Panc1 (cell line): ENCODE data around the gene KRAS. TPM values are rescaled to one million over a fixed set of nuclear protein-coding genes. Genes with fewer than 3 reads are reported as not detected.

Experiments
- ATAC-seq: fragments of 200-7000 bp; cut with Tn5 transposase; 2 replicates; pipeline ENCODE4 v1.9.1; 2020; ENCODE audit warnings: mild to moderate bottlenecking, moderate library complexity
- BruUV-seq: library from RNA; stranded (reverse); fragments of 400-500 nt; replicated peaks from 2 replicates; lab custom pipeline; 2021; lab: Mats Ljungman, UMichigan
- CTCF ChIA-PET: fragments of 300-600 bp; sonication (Branson Sonifier 250); formaldehyde crosslinking; loops from one replicate; lab custom pipeline; 2022; ENCODE audit warnings: antibody characterized with exemption; lab: Charles Lee
- POLR2A ChIA-PET: fragments of 300-600 bp; sonication (Branson Sonifier 250); formaldehyde crosslinking; loops from one replicate; lab custom pipeline; 2022; ENCODE audit warnings: antibody characterized with exemption; lab: Charles Lee
- DNase-seq: peaks from one replicate; pipeline ENCODE4 v3.0.0-alpha.2; 2010; ENCODE audit warnings: low read depth, low spot score
- H3K27ac ChIP-seq: 2 replicates; pipeline ENCODE4 v1.5.1; 2011; ENCODE audit warnings: mild to moderate bottlenecking, low read length, inconsistent platforms
- H3K27me3 ChIP-seq: fragments of 200-500 bp; sonication (Bioruptor generic); 2 replicates; pipeline ENCODE4 v1.6.0; 2014; ENCODE audit warnings: low read length, inconsistent platforms; ENCODE audit not compliant: control insufficient read depth, insufficient read depth
- H3K36me3 ChIP-seq: fragments of 200-500 bp; sonication (Bioruptor generic); 2 replicates; pipeline ENCODE4 v1.5.1; 2014; ENCODE audit warnings: inconsistent platforms, mild to moderate bottlenecking, low read length, moderate library complexity; ENCODE audit not compliant: control insufficient read depth, insufficient read depth
- H3K4me1 ChIP-seq: 2 replicates; pipeline ENCODE4 v1.5.1; 2011; ENCODE audit warnings: inconsistent platforms, mild to moderate bottlenecking, low read length, moderate library complexity; ENCODE audit not compliant: control insufficient read depth, insufficient read depth
- H3K4me3 ChIP-seq, 2 experiments: 2 replicates each; pipeline ENCODE4 v1.5.1; 2011 to 2012; ENCODE audit warnings: low read depth in 2 of 2, low read length in 2 of 2, mild to moderate bottlenecking in 2 of 2, inconsistent platforms in 1 of 2, moderate library complexity in 1 of 2
- H3K9me3 ChIP-seq: fragments of 200-500 bp; sonication (Bioruptor generic); 2 replicates; pipeline ENCODE4 v1.5.1; 2014; ENCODE audit warnings: low read depth, mild to moderate bottlenecking, inconsistent platforms, low read length, moderate library complexity; ENCODE audit not compliant: control insufficient read depth, insufficient read depth
- POLR2AphosphoS5 ChIP-seq: IDR thresholded peaks from 2 replicates; pipeline ENCODE4 v1.6.1; 2012; ENCODE audit warnings: mild to moderate bottlenecking, low read depth, low read length, moderate library complexity
- SIN3A ChIP-seq: IDR thresholded peaks from 2 replicates; pipeline ENCODE4 v1.6.1; 2012; ENCODE audit warnings: low read depth, mild to moderate bottlenecking, low read length, moderate library complexity, borderline replicate concordance; ENCODE audit not compliant: insufficient read depth
- TCF7L2 ChIP-seq: IDR thresholded peaks from 2 replicates; pipeline ENCODE4 v1.6.1; 2011; ENCODE audit warnings: mild to moderate bottlenecking, low read depth, low read length, inconsistent platforms
- in situ Hi-C: cut with HindIII; loops from 2 replicates; pipeline ENCODE4 v1.10.0; 2016; ENCODE audit warnings: low sequenced_read_pairs, low pct_unique_long_range_greater_than_20kb
- intact Hi-C: fragments of 100-400 bp; cut with micrococcal nuclease; formaldehyde crosslinking; loops from one replicate; pipeline ENCODE4 v1.10.0; 2022; ENCODE audit not compliant: unreplicated experiment
- total RNA-seq: library from RNA; stranded (reverse); gene quantifications from one replicate; pipeline ENCODE4 v1.2.1, GENCODE V29; 2021; ENCODE audit not compliant: unreplicated experiment
- TF ChIP-seq, protein P1 (sequence below): fragments of 450-650 bp; IDR thresholded peaks from 2 replicates; pipeline ENCODE4 v1.5.1; 2017; ENCODE audit warnings: mild to moderate bottlenecking
- TF ChIP-seq, protein P2 (sequence below), 2 experiments: IDR thresholded peaks; 2 replicates each; pipeline ENCODE4 v1.6.1; 2011 to 2012; ENCODE audit warnings: low read depth in 2 of 2, control low read depth in 1 of 2, low read length in 1 of 2, mild to moderate bottlenecking in 1 of 2, moderate library complexity in 1 of 2; ENCODE audit not compliant: insufficient read depth in 1 of 2

Gene KRAS
- total RNA-seq, 1 experiment from 2014 or later: 33.1 TPM

DNA sequence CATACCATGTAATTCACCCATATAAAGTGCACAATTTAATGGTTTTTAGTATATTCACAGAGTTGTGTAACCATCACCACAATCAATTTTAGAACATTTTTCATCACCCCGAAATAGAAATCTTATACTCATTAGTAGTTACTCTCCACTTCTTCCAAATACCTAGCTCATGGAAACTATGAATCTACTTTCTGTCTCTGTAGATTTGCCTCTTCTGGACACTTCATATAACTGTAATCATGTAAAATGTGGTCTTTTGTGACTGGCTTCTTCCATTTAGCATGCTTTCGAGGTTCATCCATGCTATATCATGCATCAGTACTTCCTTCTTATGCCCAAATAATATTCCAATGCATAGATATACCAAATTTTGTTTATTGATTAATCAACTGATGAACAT is 66.6 kb downstream of the KRAS start:
- no peak for DNase-seq
- no peak for TF ChIP-seq TCF7L2
- H3K4me1 ChIP-seq: no peaks in the 10 kb centered on the region
- intact Hi-C loops: no loop called here
- peaks cover 14% of the 10 kb centered on the region; the same call in 1 of the 2 replicates for H3K27me3 ChIP-seq
- no peak overlapping the region for H3K4me3 ChIP-seq
- no peak for ATAC-seq
- no peaks in the 10 kb centered on the region for H3K36me3 ChIP-seq
- H3K27ac ChIP-seq: no peak overlapping the region
- H3K9me3 ChIP-seq: no peaks in the 10 kb centered on the region
- no TSS peak for BruUV-seq
- CTCF ChIA-PET: no interaction called here
- in situ Hi-C loops: no loop called here
- POLR2A ChIA-PET: no interaction called here

DNA sequence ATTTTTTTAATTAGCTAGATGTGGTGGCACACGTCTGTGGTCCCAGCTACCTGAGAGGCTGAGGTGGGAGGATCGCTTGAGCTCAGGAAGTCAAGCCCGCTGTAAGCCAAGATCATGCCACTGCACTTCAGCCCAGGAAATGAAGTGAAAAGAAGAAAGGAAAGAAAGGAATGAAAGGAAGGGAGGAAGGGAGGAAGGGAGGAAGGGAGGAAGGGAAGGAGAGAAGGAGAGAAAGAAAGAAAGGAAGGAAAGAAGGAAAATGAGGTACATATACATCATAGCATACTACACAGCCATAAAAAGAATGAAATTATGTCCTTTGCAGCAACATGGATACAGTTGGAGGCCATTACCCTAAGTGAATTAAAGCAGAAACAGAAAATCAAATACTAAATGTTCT is 68.0 kb downstream of the KRAS start:
- CTCF ChIA-PET: interaction anchor here (0.6 kb wide), 1 partner anchor 129 kb away, joined by 4 read pairs; no protein-coding TSS in a partner anchor
- BruUV-seq: no TSS peak
- POLR2A ChIA-PET: interaction anchor here (0.6 to 0.7 kb wide), 2 partner anchors 99 to 317 kb away, joined by 3 to 5 read pairs; no protein-coding TSS in a partner anchor
- TF ChIP-seq POLR2AphosphoS5 (no peak), SIN3A (no peak), TCF7L2 (no peak)
- TF ChIP-seq, protein P1, sequence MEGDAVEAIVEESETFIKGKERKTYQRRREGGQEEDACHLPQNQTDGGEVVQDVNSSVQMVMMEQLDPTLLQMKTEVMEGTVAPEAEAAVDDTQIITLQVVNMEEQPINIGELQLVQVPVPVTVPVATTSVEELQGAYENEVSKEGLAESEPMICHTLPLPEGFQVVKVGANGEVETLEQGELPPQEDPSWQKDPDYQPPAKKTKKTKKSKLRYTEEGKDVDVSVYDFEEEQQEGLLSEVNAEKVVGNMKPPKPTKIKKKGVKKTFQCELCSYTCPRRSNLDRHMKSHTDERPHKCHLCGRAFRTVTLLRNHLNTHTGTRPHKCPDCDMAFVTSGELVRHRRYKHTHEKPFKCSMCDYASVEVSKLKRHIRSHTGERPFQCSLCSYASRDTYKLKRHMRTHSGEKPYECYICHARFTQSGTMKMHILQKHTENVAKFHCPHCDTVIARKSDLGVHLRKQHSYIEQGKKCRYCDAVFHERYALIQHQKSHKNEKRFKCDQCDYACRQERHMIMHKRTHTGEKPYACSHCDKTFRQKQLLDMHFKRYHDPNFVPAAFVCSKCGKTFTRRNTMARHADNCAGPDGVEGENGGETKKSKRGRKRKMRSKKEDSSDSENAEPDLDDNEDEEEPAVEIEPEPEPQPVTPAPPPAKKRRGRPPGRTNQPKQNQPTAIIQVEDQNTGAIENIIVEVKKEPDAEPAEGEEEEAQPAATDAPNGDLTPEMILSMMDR: no peak
- Histone ChIP-seq H3K4me3 (no peak overlapping the region), H3K36me3 (no peaks in the 10 kb centered on the region), H3K27ac (no peak overlapping the region), H3K4me1 (no peaks in the 10 kb centered on the region), H3K27me3 (peaks cover 19% of the 10 kb centered on the region), H3K9me3 (no peaks in the 10 kb centered on the region)
- in situ Hi-C loops: no loop called here
- DNase-seq (no peak), ATAC-seq (no peak)
- intact Hi-C loops: no loop called here

DNA sequence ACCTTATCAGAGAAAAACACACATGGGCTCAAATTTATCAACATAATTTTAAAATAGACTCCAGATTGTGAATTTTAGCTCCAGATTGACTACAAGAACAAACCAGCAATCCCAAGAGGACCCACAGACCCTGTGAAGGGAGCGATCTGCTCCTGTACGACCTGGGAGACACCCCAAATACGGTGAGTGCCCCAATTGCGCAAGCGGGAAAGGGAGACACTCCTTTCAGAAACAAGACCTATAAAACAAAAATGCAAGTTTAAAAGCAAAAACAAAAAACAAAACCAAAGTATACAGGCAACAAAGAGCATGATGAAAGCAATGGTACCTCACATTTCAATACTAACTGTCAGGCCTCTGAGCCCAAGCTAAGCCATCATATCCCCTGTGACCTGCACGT is 87.9 kb downstream of the KRAS start:
- CTCF ChIA-PET: no interaction called here

More for the DNA sequence above, 87.9 kb downstream of the KRAS start:
- in situ Hi-C loops: no loop called here
- no peaks in the 10 kb centered on the region for H3K4me1 ChIP-seq
- DNase-seq: no peak
- H3K27me3 ChIP-seq: peaks cover 5% of the 10 kb centered on the region
- intact Hi-C loops: no loop called here
- POLR2A ChIA-PET: no interaction called here
- no peaks in the 10 kb centered on the region for H3K36me3 ChIP-seq
- no peak for TF ChIP-seq SIN3A
- TF ChIP-seq, protein P1: no peak
- TF ChIP-seq POLR2AphosphoS5: no peak
- TF ChIP-seq, protein P2, sequence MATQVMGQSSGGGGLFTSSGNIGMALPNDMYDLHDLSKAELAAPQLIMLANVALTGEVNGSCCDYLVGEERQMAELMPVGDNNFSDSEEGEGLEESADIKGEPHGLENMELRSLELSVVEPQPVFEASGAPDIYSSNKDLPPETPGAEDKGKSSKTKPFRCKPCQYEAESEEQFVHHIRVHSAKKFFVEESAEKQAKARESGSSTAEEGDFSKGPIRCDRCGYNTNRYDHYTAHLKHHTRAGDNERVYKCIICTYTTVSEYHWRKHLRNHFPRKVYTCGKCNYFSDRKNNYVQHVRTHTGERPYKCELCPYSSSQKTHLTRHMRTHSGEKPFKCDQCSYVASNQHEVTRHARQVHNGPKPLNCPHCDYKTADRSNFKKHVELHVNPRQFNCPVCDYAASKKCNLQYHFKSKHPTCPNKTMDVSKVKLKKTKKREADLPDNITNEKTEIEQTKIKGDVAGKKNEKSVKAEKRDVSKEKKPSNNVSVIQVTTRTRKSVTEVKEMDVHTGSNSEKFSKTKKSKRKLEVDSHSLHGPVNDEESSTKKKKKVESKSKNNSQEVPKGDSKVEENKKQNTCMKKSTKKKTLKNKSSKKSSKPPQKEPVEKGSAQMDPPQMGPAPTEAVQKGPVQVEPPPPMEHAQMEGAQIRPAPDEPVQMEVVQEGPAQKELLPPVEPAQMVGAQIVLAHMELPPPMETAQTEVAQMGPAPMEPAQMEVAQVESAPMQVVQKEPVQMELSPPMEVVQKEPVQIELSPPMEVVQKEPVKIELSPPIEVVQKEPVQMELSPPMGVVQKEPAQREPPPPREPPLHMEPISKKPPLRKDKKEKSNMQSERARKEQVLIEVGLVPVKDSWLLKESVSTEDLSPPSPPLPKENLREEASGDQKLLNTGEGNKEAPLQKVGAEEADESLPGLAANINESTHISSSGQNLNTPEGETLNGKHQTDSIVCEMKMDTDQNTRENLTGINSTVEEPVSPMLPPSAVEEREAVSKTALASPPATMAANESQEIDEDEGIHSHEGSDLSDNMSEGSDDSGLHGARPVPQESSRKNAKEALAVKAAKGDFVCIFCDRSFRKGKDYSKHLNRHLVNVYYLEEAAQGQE (IDR thresholded peaks at IDR 0.05; ENCODE audit: insufficient read depth in 1 of 2, low read depth in 2 of 2, low read length in 1 of 2): no peak
- TF ChIP-seq TCF7L2: no peak
- ATAC-seq: no peak
- no peak overlapping the region for H3K4me3 ChIP-seq
- BruUV-seq: no TSS peak
- no peak overlapping the region for H3K27ac ChIP-seq
- no peaks in the 10 kb centered on the region for H3K9me3 ChIP-seq
